ENCODE measurements around the gene PGAM5. TPM values are rescaled to one million over a fixed set of nuclear protein-coding genes. Genes with fewer than 3 reads are reported as not detected.

Gene PGAM5
- total RNA-seq, 3 donors from 2014 or later (not counting 1 experiment from before 2014, with no cell fraction given), result 19.7 to 30.2 (median 21.9) TPM

DNA sequence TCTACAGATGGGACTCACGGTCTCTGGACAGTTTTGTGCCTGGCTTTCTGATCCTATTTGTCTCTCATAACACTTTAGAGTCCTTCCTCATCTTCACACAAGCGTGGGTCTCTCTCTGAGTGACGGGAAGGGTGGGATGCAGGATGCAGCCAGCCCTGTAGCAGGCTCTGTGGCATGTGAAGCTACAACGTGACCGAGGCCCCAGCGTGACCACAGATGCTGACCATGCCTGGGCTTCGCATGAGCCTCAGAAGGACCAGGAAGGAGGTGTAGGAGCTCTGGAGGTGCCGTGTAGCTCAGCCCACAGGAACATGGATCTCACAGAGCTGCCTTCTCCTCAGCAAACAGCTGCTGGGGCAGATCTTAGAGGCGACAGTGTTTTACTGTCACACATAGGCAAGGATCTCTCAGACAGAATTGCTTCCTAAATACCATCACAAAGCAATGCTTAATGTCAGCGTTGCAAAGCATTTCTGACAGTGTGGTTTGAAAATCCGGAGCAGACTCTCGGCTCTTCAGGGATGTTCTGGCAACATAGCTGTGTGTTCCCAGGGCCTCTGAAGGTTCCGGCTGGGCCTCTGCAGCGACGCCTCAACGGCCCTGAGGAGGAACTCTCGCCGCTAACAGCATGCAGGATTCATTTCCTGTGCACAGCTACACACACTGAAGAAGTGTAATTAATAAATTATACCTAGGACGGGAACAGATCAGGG lies 29.1 kb downstream of the PGAM5 start:
- Mint-ChIP-seq H3K4me3 (no peak overlapping the region), H3K9me3 (peaks cover 2 to 3% of the 10 kb centered on the region in 2 donors), H3K4me1 (peaks cover 9 to 22% of the 10 kb centered on the region in 2 donors), H3K27ac (peak overlapping the region in 1 of 2 donors; percentile 38), H3K27me3 (ENCODE audit: low read depth in 2 of 2) (no peaks in the 10 kb centered on the region), H3K36me3 (peaks cover 7% of the 10 kb centered on the region)
- no peak overlapping the region for H3K4me3 ChIP-seq (ENCODE audit: low read length)
- DNase-seq (no peak), ATAC-seq (no peak)
- intact Hi-C loops (cut with micrococcal nuclease), result no loop called here
- TF ChIP-seq, protein P1, sequence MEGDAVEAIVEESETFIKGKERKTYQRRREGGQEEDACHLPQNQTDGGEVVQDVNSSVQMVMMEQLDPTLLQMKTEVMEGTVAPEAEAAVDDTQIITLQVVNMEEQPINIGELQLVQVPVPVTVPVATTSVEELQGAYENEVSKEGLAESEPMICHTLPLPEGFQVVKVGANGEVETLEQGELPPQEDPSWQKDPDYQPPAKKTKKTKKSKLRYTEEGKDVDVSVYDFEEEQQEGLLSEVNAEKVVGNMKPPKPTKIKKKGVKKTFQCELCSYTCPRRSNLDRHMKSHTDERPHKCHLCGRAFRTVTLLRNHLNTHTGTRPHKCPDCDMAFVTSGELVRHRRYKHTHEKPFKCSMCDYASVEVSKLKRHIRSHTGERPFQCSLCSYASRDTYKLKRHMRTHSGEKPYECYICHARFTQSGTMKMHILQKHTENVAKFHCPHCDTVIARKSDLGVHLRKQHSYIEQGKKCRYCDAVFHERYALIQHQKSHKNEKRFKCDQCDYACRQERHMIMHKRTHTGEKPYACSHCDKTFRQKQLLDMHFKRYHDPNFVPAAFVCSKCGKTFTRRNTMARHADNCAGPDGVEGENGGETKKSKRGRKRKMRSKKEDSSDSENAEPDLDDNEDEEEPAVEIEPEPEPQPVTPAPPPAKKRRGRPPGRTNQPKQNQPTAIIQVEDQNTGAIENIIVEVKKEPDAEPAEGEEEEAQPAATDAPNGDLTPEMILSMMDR (IDR thresholded peaks at IDR 0.05), result no peak
- no peaks in the 10 kb centered on the region for H3K9me3 ChIP-seq (ENCODE audit: control insufficient read depth, insufficient read depth, low read length)
- peaks cover 78% of the 10 kb centered on the region for H3K36me3 ChIP-seq (ENCODE audit: control insufficient read depth, insufficient read depth, low read length)
- H3K27me3 ChIP-seq (ENCODE audit: control insufficient read depth, insufficient read depth, low read length), result no peaks in the 10 kb centered on the region
- 92% methylated on average over 19 of the region's 19 CpGs for WGBS (ENCODE audit: insufficient coverage)
- no peaks in the 10 kb centered on the region for H3K4me1 ChIP-seq (ENCODE audit: control insufficient read depth, insufficient read depth, low read length)
- no peak overlapping the region for H3K27ac ChIP-seq (ENCODE audit: low read length)

GRCh38 chr12:132740313-132740646 lies 29.6 kb downstream of the PGAM5 start:
- no peak overlapping the region for H3K27ac ChIP-seq (ENCODE audit: low read length)
- peaks cover 2 to 3% of the 10 kb centered on the region in 2 donors for H3K9me3 Mint-ChIP-seq
- no peaks in the 10 kb centered on the region for H3K27me3 ChIP-seq (ENCODE audit: control insufficient read depth, insufficient read depth, low read length)
- DNase-seq (no peak), ATAC-seq (no peak)
- peaks cover 7% of the 10 kb centered on the region for H3K36me3 Mint-ChIP-seq
- no peaks in the 10 kb centered on the region for H3K27me3 Mint-ChIP-seq (ENCODE audit: low read depth in 2 of 2)
- intact Hi-C loops (cut with micrococcal nuclease), result no loop called here
- H3K4me1 Mint-ChIP-seq, result peaks cover 9 to 22% of the 10 kb centered on the region in 2 donors
- H3K4me3 Mint-ChIP-seq, result no peak overlapping the region
- H3K4me1 ChIP-seq (ENCODE audit: control insufficient read depth, insufficient read depth, low read length), result no peaks in the 10 kb centered on the region
- H3K36me3 ChIP-seq (ENCODE audit: control insufficient read depth, insufficient read depth, low read length), result peaks cover 77% of the 10 kb centered on the region
- H3K27ac Mint-ChIP-seq, result peak overlapping the region in 1 of 2 donors; percentile 33
- no peak overlapping the region for H3K4me3 ChIP-seq (ENCODE audit: low read length)
- H3K9me3 ChIP-seq (ENCODE audit: control insufficient read depth, insufficient read depth, low read length), result no peaks in the 10 kb centered on the region
- TF ChIP-seq, protein P1 (IDR thresholded peaks at IDR 0.05), result no peak
- WGBS (ENCODE audit: insufficient coverage), result 96% methylated on average over 6 of the region's 6 CpGs

DNA sequence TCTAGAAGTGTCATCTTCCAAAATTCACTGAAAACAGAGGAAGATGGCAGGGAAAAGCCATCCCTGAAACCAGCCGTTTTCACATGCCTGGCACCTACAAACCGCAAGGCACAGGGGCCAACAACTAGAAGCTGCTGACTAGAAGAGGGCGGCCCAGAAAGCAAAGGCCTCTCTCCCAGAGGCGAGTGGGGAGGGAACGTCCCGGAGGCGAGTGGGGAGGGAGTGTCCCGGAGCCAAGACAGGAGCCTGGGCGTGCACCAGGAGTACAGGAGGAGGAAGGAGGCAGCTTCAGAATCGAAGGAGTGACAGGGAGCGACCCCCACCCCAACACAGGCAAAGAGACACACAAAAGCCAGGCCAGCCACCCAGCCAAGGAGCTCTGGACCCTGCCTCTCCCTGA lies 30.0 kb downstream of the PGAM5 start:
- no peak for DNase-seq
- peaks cover 7% of the 10 kb centered on the region for H3K36me3 Mint-ChIP-seq

More for the DNA sequence above, 30.0 kb downstream of the PGAM5 start:
- no peaks in the 10 kb centered on the region for H3K27me3 Mint-ChIP-seq (ENCODE audit: low read depth in 2 of 2)
- H3K4me1 Mint-ChIP-seq, result peaks cover 9 to 22% of the 10 kb centered on the region in 2 donors
- H3K4me3 Mint-ChIP-seq, result no peak overlapping the region
- no peaks in the 10 kb centered on the region for H3K9me3 ChIP-seq (ENCODE audit: control insufficient read depth, insufficient read depth, low read length)
- peaks cover 77% of the 10 kb centered on the region for H3K36me3 ChIP-seq (ENCODE audit: control insufficient read depth, insufficient read depth, low read length)
- H3K4me1 ChIP-seq (ENCODE audit: control insufficient read depth, insufficient read depth, low read length), result no peaks in the 10 kb centered on the region
- peaks cover 2 to 3% of the 10 kb centered on the region in 2 donors for H3K9me3 Mint-ChIP-seq
- H3K27me3 ChIP-seq (ENCODE audit: control insufficient read depth, insufficient read depth, low read length), result no peaks in the 10 kb centered on the region
- no peak for ATAC-seq
- no peak overlapping the region for H3K4me3 ChIP-seq (ENCODE audit: low read length)
- peak overlapping the region in 1 of 2 donors; percentile 33 for H3K27ac Mint-ChIP-seq
- TF ChIP-seq, protein P1 (IDR thresholded peaks at IDR 0.05), result no peak
- WGBS (ENCODE audit: insufficient coverage), result 98% methylated on average over 11 of the region's 11 CpGs
- intact Hi-C loops (cut with micrococcal nuclease), result no loop called here
- no peak overlapping the region for H3K27ac ChIP-seq (ENCODE audit: low read length)
